Germinal center (tissue), 1 donor: ENCODE results near the gene ARL5A.
"Not testable (repeated sequence)": the region's sequence is repeated elsewhere in the genome, so short reads cannot be mapped to it uniquely, and the experiment has no call there.

Source experiments
- DNase-seq: peaks from one replicate; pipeline ENCODE4 v3.0.0; 2012; ENCODE audit warnings: mixed read lengths, low spot score

The ARL5A gene

DNA sequence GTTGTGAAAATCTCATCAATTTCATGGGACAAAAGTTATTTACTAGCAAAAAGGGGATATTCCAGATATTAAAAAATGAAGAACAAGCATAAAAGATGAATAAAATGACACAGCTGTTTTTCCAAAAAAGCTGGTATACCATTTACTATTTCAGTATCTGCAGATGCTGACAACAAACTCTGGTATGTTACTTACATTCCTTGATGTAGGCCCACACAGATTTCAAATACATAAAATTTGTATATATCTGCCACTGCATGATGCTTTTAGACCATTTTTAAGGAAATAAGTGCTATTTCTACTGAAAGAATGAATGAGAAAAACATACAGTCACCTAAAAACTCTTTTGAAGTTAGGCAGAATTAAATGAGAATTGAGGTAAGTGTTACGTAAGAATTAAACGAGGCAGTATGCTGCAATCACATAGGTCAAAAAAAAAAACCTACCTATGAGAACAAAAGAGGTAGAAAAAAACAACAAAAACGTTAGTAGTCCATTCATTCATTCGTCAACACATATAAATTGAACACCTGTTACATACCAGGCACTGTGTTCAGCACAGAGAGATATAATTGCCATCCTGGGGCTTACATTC, 32.5 kb downstream of the ARL5A start:
- DNase-seq, result no peak

DNA sequence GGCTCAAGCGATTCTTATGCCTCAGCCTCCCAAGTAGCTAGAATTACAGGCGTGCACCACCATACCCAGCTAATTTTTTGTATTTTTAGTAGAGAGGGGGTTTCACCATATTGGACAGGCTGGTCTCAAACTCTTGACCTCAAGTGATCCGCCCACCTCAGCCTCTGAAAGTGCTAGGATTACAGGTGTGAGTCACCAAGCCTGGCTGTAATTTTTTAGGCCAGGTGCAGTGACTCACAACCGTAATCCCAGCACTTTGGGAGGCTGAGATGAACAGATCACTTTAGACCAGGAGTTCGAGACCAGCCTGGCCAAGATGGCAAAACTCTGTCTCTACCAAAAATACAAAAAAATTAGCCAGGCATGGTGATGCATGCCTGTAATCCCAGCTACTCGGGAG, 33.8 kb downstream of the ARL5A start:
- not testable (repeated sequence) for DNase-seq

DNA sequence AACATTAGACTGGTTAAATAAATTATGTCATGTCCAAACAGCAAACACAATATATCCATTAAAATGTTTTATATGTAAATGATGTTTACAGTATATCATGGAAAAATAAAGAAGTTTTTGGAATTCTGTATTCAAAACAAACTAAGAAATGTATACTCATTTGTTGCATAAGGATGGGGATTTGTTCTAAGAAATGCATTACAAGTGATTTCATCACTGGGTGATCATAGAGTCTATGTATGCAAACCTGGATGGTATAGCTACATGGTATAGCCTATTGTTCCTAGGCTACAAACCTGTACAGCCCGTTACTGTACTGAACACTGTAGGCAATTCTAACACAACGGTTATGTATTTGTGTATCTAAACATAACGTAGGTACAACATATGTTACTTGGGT, 35.1 kb downstream of the ARL5A start:
- DNase-seq, result no peak

DNA sequence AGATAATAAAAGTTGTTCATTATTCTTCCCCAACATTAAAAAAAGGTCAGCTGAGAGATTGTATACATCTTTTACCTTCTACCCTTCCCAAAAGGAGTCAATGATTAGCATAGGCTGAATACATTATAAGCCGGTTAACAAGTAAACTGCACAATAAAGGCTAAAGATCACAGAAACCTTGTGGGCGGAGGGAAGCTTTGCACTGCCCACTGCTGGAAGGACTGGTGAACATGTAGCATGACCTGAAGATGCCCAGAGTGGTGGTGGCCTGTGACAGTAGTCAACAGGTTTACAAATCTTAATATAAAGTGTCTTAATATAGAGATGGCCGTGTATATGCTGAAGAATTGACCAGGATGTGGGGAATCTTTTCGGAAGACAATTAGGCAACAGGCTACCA, 35.6 kb downstream of the ARL5A start:
- no peak for DNase-seq

DNA sequence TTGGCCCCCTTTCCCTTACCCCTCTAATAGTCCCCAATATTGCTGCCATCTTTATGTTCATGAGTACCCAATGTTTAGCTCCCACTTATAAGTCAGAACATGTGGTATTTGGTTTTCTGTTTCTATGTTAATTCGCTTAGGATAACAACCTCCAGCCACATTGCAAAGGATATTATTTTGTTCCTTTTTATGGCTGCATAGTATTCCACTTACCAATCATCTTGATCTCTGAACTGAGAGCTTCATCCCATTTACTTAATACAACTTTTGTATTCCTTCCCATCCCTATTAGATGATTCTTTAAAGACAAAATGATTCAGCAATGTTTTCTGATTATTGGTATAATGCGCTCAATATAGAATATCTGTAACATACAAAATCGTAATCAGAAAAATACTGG, 36.7 kb downstream of the ARL5A start:
- DNase-seq, result no peak

DNA sequence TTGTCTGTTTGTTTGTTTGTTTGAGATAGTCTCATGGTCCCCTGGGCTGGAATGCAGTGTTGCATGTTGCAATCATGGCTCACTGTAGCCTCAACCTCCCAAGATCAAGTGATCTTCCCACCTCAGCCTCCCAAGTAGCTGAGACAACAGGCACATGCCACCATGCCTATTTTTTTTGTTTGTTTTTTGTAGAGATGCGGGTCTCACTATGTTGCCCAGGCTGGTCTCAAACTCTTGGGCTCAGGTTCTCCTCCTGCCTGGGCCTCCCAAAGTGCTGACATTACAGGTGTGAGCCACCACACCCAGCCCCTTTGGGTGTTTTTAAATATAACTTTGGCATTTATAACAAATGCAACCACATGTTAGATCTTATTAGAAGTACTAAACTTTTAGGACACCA, 37.5 kb downstream of the ARL5A start:
- no peak for DNase-seq

DNA sequence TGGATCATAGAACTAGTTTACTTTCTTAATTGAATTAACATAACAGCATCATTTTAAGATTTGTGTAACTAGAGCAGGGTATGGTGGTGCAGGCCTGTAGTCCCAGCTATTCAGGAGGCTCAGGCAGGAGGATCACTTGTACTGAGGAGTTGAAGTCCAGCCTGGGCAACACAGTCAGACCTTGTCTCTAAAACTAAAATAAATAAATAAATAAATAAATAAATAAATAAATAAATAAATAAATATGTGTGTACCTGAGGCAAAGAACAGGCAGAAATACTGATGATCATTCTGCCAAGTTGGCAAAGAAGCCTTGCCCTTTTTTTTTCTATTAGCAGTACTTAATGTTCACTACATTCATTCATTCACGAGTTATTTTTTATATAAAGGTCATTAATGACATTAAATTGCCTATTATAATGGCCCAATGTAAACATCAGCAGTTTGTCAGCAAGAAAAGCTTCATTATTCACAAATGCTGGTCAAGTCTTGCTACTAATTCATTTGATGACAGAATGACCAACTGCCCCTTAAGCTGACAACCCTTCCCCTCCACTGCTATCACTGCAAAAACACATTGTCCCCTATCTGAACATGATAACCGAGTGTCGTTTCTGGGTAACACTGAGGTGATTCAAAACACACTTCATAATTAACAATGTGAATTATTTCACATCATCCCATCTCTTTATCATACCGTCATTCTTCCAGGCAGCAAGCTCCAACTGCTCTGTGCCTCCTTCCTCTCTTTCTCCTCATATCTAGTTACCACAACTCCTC, 39.0 kb downstream of the ARL5A start:
- DNase-seq, result no peak

DNA sequence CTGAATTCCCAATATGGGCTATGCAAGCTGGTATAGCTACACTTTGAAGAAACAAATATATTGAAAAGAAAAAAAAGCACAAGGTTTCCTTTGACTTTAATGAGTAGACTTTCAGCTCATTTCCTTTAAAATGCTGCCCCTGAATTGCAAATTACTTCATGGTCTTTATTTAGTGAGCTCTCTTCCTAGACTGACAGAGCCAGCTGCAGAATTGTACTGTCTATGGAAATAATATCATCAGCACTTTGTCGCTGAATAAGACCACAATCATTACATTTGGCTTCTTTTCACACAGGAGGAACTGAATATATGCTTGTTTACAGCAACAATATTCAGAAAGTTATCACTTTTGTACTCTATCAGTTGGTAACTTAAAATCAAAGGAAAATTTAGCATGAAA, 41.7 kb downstream of the ARL5A start:
- no peak for DNase-seq

DNA sequence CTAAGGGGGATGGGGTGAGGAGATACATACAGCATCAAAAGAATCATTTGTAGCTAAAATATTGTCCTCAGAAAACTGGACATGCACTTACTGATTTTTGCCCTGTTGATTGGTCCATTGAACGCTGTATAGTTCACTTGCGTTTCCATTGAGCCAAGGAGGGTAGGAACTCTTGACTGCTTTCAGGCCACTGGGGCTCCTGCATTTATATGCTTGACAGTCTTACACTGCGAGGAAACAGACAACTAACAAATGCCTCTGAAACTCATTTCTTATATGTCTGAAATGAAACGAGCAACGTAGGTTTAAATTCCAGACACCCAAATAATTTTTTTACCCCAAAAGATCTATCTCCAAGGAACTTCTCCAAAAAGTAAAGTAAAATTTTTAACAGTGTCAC, 42.1 kb downstream of the ARL5A start:
- no peak for DNase-seq

DNA sequence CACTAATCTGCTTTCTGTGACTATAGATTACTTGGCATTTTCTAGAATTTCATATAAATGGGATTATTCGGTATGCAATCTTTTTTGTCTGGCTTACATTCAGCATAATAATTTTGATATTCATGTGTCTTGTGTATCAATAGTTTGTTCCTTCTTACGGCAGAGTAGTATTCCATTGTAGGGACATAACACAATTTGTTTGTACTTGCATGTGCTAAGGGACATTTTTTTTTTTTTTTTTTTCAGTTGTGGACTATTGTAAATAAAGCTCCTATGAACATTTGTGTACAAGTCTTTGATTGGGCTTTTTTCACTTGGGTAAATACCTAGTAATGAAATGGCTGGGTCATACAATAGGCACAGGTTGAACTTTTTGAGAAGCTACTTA, 45.1 kb downstream of the ARL5A start:
- no peak for DNase-seq

DNA sequence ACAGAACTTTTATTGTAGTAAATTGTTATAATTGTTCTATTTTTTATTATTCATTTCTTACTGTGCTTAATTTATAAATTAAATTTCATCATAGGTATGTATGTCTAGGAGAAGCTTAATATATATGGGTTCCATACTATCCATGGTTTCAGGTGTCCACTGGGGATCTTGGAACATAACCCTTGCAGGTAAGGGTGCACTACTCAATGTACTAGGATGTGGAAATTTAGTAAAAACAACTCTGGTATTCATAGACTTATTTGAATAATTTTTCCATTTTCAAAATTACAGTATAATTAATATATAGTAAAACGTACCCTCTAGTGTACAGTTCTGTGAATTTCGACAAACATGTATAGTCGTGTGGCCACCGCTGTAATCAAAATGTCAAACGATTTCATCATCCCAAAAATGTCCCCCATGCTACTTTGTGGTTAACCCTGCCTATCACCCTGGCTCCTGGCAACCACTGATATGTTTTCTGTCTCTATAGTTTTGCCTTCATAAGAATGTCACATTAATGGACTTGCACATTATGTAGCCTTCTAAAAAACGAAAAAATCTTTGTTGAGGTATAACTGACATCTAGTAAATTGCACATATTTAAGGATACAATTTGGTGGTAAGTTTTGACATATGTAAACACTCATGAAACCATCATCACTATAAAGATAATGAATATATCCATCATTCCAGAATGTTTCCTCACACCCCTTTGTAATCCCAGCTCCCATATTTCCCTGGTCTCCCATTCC, 45.7 kb downstream of the ARL5A start:
- DNase-seq, result no peak

DNA sequence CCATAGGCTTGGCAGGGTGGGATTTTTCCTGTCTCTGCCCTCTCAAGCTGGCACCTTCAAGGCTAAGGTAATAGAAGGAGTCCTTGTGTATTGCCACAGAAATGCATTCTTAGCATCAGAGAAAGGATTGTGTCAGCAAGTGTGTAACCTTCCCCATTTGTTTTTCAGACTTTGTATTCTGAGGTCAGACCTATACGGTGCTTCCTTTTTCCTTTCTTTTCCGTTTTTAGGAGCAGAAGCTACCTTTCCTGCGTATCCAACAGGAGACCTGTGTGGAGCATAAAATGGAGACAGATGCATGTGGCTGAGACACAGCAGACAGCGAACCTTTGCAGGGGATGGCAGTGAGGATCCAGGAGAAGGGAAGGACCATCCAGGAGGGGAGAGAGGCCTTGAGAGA, 46.6 kb downstream of the ARL5A start:
- DNase-seq, result no peak

DNA sequence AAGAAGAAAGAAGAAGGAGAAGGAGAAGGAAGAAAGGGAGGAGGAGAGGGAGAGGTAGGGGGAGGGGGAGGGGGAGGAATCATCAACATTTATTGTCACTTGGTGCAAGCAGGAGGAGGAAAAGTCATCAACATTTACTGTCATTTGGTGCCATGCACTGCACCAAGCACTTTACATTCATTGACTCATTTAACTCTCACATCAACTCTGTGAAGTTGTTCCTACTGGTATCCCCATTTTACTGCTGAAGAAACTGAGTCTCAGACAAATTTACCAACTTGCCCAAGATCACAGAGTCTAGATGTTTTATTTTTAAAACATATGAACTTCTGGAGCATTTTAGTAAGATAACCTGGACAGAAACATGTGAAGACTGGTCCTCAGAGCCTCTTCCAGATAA, 47.3 kb downstream of the ARL5A start:
- DNase-seq, result no peak

DNA sequence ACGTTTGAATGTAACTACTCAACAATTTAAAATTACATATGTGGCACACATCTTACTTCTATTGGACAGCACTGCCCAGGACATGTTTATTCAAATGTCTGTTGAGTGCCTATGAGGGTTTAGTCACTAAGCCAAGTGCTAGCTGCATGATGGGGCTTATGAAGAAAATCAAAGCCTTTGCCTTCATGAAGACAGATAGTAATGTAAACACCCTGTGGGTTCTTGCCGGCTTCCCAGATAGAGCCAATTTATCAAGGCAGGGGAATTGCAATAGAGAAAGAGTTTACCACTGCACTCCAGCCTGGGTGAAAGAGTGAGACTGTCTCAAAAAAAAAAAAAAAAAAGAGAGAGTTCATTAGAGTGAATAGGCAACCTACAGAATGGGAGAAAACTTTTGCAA, 50.3 kb downstream of the ARL5A start:
- DNase-seq, result no peak

DNA sequence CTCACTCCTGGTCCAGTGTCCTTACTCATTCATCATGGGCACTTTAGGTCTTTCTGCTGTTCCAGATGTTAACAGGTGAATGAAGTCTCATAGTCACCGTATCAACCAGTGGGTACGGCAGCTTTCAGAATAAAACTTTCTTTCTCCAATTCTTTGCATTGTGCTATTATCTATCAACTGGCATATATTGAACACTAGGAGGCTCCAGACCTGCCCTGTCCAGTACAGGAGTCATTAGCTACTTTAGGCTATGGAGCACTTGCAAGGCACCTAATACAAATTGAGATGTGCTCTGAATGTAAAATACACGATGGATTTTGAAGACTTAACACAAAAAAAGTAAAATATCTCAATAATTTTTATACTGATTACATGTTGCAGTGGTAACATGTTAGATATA, 50.7 kb downstream of the ARL5A start:
- no peak for DNase-seq

DNA sequence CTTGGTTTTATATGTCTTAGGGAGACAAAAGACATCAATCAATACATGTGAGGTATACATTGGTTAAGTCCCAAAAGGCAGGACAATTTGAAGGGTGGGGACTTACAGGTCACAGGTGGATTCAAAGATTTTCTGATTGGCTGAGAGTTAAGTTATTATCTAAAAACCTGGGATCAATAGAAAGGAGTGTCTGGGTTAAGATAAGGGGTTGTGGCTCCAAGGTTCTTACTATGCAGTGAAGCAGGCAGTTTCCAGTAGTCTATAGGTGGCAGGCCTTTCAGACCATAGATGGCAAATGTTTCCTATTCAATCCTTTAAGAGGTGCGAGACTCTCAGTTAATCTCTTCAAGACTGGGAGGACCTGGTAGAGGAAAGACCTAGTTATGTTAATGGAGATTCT, 51.9 kb downstream of the ARL5A start:
- DNase-seq, result no peak

DNA sequence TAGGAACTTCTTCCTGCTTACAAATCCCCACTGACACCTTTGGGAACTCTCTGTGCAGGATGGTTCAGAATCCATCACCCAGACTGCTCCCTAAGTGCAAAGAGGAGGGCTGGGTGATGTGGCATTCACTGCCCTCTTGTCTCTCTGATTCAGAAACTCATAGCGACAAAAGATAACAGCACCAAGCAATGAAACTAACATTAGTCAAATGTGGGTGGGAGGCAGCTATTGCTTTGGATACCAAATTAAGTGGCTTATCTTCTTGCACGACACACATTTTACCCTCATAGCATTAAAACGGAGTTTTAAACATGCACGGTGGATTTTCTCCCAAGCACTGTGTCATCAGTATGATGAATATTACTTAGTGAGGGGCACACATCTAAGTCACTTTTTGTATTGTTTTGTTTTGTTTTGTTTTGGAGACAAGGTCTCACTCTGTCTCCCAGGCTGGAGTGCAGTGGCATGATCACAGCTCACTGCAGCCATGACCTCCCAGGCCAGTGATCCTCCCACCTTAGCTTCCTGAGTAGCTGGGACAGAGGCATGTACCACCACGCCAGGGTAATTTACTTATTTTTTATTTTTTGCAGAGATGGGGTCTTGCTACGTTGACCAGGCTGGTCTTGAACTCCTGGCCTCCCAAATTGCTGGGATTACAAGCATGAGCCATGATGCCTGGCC, 53.0 kb downstream of the ARL5A start:
- no peak for DNase-seq

DNA sequence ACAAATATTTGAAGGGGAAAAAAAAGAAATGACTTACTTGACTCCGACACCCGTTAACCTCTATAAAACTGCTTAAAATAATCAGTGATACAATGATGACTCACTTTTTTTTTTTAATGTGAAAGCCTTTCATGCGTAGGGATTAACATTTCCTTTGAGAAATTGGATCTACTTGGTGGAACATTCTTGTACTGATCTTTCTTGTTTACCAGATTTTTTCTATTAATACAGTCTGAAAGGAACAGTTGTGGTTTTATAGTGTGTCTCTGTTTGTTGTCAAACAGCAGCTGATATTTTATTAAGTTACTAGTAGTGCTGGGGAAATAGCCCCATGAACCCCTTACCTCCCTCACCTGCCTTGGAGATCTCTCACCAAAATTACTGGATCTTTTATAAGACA, 53.7 kb downstream of the ARL5A start:
- no peak for DNase-seq

DNA sequence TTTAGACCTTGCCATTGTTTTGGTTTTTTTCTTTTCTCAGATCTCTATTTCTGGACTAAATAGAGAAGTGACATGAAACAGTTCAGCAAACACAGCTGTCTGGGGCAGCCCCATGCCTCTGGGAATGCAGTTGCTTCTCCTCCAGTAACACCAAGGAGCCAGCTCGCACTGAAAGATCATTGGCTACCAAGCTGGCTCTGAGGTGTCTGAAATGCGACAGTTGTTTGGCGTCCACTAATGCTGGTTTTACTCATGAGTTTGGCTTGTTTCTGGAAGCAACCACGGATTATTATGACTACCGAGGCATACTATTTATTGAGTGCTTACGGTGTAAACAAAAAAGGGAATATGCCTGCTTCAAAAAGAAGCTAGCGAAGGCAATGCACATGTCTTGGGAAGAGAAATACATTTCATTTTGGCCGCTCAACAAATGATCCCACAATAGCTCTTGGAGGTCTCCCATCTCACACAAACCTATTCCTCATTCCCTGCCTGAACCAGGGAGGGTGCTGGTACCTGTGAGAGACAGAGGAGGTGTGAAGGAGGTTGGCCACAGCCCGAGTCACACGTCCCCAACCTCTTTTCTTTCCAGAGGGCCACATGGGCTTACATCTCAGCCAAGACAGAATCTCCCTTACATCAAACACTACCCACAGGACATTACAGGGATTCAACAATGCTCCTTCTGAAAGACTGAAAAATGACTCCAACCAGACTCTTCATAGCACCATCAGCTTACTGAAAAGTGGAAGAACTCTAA, 56.4 kb downstream of the ARL5A start:
- DNase-seq, result peak; percentile 83

DNA sequence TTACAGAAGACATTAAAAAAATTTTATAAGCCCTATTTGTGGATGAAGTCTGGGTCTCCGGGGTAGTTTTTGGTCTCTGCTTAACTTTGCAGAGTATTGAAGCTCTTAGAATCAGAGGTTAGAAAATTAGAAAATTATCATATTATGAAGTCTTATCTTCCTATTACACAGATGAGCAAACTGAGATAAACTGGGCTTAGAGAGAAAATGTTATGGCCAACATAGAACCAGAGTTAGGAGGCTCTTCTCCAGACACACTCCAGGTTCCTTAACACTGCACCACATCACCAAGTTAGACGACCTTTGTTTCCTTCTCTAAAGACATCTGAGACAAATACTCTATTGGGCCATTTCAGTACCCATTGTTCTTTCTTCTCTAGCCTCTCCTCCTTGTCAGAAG, 57.2 kb downstream of the ARL5A start:
- no peak for DNase-seq

DNA sequence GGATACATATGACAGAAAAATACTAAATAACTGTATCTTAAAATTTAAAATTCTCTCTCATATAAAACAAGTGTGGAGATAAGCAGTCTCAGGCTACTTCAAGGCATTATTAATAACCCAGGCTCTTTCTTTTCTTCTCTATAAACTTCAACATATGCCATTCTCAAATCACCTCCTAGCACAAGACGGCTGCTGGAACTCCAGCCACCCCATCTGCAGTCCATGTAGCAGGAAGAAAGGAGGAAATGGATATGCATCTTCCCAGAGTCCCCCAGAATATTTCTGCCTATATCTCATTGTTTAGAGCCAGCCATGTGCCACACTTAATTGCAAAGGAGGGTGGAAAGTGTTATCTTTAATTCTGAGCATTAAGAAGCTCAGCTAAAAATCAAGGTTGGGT, 58.6 kb downstream of the ARL5A start:
- no peak for DNase-seq

DNA sequence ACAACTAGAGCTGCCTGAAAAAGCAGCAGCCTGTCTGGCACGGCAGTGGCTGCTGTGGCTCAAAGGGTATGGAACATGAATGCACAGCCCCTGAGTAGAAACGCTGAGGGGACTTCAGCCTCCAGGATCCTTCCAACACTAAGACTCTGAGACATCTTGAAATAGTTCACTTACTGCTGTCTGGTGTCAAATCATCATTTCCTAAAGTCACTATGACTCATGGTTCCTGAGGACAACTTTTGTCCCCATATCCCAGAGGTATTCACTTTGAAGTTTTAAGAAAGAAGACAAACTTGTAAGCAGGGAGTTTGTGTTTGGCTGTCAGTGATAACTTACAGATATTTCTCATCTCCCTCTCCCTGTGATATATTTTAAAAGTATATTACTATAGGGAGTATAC, 60.7 kb downstream of the ARL5A start:
- no peak for DNase-seq
